Fibroblast of upper back skin (primary cell): Measurements from ENCODE around the gene SNCAIP.

ENCODE experiments used
- DNase-seq: peaks from one replicate; pipeline ENCODE4 v3.0.0-alpha.2; 2013

The SNCAIP gene

DNA sequence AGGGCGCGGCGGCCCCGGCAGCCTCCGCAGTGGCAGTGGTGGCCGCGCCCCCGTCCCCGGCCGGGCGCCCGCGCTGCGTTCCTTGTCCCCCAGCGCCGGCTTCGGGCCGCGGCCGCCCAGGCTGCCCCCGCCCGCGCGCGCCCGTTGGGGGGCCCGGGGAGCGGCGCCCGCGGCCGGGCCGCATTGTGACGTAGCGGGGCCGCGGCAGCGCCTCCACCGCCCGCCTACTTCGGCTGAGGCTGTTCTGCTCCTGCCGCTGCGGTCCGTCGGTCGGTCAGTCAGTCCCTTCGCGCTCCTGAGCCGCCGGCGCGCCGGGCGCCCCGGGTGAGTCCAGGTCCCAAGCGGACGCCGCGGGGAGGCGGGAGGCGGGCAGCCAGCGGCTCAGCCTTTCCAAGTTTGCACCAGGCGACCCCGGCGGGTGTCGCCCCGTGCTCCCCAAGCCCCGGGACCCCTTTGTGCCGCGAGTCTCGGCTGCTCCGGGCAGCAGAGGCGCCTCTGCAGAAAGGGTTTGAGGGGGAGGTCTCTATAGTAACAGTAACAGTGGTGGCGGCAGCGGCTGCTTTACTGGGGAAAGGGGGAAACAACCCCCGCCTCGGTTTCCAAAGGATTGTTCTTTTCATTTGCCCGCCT is at the start of gene SNCAIP:
Gene SNCAIP, plus strand, starts transcription at position 277 of the 630 bp plus-strand sequence. CDS start 78,898 bp downstream, outside the sequence.
- DNase-seq: peak; percentile 50

DNA sequence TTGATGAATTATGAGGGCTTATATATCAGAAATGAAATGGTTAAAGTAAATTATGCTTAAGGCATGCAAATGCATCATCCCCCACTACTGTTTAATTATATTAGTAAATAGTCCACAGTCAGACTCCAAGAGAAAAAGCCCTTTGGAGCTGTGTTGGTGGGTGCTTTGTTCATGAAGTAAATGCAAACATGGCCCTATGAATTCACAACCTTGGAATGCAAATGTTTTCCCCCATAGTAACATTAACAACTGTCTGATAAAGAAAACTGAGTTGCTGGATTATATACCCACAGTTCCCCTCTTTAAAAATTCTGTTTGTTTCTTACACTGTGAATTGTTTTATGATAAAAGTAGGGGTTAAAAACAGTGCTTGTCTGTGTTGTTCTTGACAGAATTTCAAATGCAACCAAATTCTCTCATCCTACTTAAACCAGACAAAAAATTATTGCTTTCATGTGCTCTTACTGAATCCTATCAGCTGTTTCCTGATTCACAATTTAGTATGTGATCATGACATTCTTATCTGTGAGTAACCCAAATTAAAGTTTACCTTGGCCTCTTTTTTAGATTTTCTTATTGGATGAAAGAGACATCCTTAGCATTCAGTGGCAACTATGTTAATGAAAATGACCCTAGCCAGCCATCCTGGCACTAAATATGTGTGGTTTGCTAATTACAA is 48.5 kb upstream of the SNCAIP start:
- DNase-seq: peak; percentile 49

DNA sequence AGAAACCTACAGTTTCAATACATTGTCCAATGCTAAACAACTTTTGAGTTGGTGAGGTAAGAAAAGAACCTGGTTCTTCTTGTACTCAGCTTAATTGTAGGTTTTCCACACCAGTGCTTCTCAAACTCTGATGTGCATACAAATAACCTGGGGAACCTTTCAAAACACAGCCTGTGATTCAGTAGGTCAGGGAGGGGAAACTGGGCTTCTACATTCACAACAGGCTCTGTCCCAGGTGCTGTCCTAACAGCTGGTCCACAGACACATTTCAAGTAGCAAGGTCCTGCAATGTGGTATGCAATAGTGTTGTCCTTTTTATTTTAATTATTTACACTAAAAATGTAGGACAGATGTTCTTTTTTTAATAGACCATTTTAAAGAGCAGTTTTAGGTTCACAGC is 47.4 kb upstream of the SNCAIP start:
- DNase-seq: no peak

DNA sequence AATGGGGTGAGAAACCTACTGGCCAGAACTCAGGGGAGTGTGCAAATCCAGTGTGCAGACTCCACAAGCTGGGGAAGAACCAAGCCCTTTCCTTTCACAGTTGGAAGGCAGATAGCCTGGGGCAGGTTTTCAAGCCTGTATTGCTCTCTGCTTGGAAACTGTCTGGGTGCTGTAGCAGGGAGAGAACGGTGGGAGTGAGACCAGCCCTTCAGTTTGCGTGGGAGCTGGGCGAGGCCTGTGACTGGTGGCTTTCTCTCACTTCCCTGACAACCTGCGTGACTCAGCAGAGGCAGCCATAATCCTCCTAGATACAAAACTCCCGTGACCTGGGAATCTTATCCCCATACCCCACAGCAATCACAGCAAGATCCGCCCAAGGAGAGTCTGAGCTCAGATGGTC is 44.9 kb upstream of the SNCAIP start:
- no peak for DNase-seq

DNA sequence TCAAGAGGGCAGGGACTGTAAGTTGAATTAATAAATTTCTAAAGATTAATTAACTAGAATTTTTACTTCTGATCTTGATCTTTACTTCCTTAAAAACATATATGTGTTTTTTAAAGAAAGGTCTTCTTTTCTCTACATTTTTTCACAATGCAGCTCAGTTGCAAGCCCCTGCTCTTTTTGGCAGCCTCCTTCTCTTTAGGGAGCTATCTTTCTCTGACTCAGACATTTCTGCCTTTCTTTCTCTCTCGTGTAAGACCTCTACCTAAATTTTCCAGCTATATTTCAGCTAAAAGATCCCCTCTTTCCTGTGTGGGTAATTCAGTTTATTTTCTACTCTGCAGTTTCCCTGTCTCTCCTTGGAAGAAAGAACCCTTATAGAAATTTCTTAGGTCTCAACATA is 38.3 kb upstream of the SNCAIP start:
- DNase-seq: no peak

DNA sequence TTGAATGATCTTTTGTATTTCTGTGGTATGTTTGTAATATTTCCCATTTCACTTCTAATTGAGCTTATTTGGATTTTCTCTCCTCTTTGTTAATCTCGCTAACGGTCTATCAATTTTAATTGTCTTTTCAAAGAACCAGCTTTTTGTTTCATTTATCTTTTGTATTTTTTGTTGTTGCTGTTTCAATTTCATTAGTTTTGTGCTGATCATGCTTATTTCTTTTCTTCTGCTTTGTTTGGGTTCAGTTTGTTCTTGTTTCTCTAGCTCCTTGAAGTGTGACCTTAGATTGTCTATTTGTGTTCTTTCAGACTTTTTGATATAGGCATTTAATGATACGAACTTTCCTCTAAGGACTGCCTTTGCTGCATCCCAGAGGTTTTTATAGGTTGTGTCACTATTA is 28.4 kb upstream of the SNCAIP start:
- no peak for DNase-seq

DNA sequence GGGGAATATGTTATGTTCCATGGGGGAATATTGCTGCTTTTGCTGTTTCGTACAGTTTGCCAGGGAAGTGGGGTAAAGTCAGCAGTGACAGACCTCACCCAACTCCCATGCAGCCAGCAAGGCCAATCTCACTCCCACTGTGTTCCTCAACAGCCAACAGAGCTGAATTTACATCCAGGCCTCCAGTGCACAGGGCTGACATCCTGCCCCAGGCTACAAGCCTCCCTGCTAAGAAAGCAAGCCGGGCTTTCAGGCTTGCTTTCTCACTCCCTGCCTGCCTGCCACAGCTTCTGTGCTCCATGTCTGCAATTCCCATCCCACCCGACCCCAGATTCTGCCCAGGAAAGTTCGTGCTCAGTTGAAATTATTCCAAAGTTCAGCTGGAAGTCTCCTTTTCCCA is 25.5 kb upstream of the SNCAIP start:
- no peak for DNase-seq

DNA sequence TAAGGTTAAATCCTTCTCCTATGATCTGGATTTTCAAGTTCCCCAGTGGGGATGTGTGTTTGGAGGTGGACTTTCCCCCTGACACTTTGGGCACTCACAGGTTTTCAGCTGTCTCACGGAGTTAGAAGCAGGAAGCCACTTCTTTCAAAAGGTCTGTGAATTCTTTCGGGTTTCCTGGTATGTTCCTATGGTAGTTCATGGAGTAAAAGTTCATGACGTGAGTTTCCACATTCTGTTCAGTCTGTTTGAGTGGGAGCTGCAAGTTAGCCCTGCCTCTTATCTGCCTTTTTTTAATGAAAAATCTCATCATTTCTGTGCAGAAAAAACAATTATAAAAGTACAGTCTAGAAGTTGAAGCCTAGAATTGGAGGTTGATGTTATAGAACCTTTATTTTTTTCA is 24.9 kb upstream of the SNCAIP start:
- no peak for DNase-seq

DNA sequence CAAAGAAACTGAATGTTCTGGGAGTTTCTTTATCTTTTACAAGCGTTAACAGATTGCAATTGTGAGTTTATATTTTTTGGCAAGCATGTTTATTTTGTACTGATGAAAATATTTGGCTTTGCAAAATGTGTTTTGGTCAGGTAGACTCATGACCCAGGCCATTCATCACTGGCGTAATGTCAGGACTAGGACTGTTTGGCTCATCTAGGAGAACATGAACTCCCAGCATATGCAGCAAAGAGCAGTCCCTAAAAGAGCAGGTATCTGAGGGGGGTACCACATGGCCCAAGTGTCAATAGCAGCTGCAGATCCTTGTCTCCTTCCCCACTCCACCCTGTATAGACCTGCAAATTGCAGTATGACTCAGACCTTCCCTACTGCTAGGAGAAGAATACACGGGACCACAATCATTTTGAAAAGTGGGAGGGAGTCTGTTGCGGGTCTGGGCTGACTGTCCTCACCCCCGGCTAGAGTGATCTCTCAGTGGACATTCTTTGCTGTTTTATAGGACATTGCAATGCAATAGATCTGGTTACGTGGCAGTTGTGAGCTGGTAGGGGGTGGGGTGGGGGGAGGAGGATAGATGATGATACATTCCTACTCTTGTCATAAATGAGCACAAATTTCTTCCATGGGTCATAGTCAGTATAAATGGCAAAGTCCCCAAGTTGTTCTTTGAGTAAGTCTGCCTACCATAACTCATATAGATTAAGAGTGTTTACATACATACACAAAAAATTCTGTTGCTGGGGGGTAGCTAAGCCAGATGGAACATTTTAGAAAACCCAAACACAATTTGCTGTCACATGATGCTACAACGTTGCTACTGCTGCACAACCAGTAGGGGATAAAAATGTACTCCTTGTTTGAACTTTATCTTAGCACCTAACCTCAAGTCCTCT is 20.8 kb upstream of the SNCAIP start:
- peak; percentile 58 for DNase-seq

DNA sequence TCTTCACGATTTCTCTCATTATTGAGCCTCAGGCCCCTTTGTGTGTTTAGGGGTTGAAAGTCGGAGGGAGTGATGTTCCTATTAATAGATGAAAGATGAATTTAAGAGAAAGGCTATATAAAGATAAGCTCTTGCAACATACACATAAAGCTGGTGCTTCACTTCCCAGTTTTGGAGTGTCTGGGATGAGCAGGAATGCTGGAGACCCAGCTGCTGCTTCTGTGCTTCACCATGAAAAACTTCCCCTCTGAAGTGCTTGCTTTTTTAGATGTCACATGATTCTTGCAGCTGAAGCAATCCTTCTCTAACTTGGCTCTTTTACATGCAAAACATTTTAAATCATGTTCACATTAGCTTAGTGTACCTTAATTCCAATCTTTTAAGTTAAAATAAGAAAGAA is 19.7 kb upstream of the SNCAIP start:
- peak; percentile 65 for DNase-seq

DNA sequence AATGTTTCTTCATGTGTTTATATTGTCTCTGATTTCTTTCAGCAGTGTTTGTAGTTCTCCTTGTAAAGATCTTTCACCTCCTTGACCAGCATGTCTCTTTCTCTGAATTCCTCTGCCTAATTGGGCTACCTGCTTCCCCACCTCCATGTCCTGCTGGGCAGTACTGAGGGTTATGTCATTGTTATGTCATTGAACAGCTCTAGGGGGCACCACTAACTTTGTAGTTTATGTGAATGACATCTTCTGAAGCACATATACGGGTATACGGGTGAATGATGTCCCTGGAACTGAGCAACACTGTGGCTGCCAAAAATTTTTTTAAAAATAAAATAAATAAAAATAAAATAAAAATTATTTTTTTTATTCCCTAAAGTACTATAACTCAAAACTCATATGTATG is 16.9 kb upstream of the SNCAIP start:
- no peak for DNase-seq

DNA sequence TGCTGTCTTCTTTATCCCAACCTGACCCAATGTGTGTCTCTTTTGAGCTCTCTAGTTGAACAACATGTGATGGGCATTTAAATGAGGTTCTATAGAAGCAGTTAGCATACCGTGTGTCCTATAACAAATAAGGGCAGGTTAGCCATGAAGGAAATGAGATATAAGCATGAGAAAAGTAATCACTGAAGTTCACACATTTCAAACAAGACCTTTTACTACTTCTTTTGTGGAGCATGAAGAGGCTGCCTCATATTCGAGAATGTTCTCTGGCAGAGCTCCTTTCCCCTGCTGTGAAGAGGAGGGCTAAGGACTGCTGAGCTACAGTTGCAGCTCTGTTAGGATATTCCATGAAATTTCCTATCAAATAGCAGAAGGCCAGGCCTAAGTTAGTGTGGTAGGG is 15.2 kb upstream of the SNCAIP start:
- DNase-seq: no peak

DNA sequence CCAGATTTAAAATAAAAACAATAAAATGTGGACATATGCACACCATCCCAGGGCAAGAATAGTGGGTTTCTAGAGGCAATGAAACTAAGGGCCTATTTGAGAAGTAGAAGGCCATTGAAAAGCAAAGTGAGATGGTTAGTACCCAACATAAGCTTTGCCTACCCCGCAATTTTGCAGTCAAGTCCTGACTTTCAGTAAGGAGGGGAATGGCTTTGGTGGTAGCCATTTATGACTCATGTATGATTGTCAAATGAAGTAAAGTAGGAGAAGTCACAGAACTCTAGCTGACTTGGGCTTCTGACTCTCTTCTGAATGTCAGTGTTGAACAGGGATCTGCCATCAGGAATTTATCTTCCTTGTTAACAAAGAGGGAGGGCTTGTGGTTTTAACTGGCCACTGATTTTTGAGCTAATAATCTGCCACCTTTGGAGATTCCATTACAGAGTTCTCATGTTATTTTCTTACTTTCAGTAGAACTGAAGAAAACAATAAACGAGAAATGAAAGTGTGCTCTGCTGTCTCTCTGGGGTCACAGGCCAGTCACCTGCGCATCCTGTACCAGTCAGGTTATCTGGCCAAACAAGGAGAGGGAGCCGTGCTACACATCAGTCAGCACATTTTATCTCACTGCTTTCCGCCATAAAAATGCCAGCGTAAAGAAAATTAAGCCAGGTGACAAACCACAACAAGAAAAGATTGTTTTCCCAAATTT is 14.3 kb upstream of the SNCAIP start:
- DNase-seq: no peak

DNA sequence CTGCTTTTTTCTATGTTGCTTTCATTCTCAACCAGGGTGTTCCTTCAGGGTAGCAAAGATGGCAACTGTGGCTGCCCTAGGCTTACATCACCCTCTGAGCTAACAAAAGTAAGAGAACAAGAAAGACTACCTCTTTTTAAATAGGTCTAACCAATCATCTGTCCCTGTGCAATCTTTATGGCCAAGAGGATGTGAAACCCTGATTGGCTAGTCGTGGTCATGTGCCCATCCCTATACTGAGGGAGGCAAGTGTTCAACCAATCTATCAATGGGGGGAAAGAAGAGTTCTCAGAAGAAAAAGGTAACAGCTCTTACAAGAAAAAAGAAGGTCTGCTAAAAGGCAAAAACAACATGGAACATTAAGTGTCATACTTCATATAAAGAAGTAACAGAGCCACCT is 11.7 kb upstream of the SNCAIP start:
- DNase-seq: no peak

DNA sequence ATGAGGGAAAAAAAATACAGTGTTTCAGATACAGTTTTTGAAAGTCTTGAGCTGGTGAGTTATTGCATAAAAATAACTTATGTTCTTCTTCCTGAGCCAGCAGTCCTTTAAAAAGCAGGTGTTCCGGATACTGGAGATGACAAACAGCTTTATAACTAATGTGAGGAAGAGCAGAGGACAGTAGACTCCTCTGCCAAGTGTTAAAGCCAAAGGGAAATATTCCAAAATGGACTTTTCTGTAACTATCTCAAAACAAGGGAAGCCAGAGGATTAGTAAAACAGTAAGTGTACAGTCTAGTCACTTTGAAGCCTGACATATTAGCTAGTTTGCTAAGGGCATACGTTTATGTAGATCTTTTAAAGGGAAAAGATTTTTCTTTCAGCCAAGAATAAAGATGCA is 11.0 kb upstream of the SNCAIP start:
- DNase-seq: no peak

DNA sequence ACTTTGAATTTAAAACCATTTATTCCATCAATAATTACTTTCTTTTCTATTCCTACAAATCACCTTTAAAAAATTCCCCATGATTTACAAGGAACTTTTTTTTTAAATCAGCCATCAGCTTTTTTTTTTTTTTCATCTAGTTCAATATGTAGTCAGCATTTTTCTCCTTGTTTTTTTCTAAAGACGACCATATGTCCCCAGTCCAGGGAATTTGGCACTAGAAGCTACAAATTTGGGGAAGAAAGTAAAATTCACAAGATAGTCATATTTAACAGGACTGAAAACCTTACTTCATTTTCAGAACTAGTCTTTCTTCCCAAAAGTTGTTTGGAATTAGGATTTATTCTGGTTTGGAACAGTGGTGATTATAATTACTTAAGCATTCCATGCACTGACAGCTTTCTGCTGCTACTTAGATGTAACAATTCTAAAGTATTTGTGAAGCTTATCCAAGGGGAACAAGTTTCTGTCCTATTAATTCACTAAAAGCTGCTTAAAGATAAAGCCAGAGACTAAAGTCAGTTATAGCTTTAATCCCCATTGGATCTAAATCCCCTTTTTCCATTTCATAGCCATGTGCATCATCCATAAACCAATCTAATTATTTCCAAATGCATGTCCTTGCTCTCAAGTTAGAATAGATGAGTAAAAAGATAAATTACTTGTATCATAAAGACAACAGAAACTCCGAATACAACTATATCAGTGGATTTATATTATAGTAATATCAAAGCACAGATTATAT is 7.4 kb upstream of the SNCAIP start:
- no peak for DNase-seq

DNA sequence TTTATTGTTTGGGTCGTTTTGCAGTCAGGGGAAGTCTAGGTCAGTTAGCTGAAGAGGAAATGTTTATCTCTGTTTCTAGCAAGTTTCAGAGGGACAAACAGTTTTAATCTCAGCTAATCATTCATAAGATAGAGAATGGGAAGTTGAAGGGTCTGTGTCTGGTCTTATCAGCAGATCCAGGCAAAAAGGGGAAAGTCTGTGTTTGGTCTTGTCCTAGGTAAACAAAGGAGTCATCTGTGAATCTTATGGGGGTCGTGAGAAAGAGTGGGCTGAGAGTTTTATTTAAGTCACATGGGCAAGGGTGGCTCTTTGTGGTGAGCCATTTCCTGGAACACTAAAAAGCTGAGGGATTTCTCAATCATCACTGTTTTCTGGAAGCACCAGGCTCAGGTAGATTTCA is 5.6 kb upstream of the SNCAIP start:
- no peak for DNase-seq

DNA sequence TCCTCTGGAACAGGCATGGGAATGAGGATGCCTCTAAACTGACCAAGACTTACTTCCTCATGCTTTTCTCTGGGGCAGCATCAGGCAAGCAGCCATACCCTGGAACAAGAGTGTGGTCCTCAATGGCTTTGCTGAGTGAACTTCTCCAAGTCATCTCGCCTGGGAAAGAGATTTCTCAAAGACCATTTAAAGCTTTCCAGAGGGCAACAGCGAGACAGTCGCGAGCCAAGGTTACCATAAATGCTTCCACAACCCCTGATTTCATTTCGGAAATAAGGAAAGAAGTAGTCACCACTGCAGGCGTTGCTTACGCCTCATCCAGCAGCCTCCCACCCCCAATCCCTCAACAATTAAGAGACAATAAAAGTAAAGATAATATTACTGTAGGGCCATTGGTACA is 1.1 kb upstream of the SNCAIP start:
- DNase-seq: no peak

DNA sequence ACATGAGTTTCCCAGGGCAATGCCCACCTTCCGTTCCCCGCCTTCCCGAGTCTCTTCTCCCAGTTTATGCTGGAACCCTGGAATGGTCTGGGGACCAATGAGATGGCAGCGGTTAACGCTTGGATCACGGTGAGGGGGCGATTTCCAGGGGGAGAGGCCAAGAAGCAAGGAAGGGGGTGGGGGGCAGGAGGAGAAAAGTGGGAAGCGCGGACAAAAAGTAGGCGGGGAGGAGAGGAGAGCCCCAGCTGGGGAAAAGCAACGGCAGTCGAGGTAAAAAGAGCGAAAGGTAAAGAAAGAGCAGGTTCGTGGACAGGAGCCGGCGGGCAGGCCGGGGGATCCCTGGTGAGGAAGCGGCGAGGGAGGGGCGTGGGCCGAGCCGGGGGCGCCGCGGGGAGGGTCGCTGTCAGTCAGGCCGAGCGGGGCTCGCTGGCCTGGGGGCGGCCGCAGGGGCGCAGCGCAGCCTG is 508 bp upstream of the SNCAIP start:
- DNase-seq: no peak

DNA sequence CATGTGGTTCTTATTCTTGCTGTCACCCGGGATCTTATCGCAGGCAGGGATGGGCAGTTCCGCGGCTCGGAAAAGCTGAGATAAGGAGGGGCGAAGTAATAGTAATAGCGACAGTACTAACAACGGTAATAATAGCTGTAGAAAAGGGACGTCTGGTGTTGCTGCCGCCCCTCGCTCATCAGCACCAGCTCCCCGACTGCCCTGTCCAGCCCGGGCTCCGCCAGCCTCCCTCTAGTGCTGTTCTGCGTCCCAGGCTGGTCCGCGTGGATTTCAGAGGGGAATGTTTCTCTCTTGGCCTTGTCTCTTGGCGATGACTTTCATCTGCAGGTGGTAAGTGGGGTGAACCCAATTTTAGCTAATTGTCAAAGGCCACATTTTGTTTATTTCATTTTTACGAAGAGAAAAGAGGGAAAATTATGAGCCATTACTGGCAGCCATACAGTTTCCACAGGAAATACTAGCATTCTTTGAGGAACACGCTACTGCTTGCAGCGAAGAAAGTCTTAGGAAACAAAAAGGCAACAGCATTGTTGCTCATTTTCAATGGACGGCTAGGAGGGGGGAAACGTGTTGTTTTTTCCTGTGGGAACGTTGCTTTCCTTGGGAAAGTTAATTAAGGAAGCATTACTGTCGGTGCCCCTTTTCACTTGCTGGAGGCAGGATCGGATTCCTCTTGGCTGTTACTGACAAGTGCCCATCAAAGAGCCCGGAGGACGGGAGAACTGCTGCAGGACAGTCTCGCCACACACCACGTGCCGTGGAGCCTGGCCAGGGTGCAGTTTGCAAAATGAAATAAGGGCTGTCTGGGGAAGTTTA is 762 bp downstream of the SNCAIP start:
- peak; percentile 31 for DNase-seq

DNA sequence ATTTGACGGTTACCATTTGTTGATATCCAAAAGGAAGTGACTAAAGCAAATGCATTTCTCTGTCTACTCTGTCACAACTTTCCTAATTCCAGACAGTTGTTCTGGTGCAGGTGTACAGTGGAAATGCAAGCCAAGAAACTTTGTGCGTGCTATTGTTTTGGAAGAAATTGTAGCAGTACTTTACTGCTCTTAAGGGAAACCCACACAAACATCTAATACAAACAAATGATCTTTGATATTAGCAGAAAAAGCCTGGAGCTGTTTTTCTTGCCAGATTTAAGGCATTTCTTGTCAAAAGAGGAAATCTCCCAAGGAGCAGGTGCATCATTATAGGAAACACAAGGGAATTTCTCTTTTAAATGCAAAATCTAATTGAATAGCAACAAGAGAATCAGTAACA is 2.0 kb downstream of the SNCAIP start:
- no peak for DNase-seq

DNA sequence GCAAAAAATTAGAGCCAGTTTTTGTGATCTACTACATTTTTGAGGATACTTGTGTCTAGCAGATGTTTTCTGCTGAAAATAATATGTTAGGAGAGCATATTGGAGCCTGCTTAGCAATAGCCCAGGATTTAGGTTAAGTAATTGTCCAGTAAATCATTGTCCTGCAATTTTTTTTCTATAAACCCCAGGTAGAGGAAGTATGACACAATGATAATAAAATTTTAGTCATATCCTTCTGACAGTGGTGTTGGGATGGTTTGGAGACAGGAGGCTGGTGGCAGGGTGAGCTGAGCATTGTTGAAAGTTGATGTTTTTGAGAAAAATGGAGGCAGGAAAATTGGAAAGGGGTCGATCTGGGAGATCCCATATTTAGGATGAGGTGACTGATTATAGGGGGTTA is 3.5 kb downstream of the SNCAIP start:
- no peak for DNase-seq
